Measurements from ENCODE around the gene CD37.
"Not testable (repeated sequence)": the region's sequence is repeated elsewhere in the genome, so short reads cannot be mapped to it uniquely, and the experiment has no call there.

Gene CD37

GRCh38 chr19:49315111-49315510 is 20.1 kb upstream of the CD37 start:
- H3K27me3 Mint-ChIP-seq = no peaks in the 10 kb centered on the region
- H3K4me3 Mint-ChIP-seq = no peak overlapping the region
- H3K36me3 Mint-ChIP-seq (ENCODE audit: insufficient read depth) = peaks cover 16% of the 10 kb centered on the region
- H3K4me1 Mint-ChIP-seq (ENCODE audit: low read depth in 2 of 2) = peaks cover 4 to 8% of the 10 kb centered on the region in 2 donors
- no peak for DNase-seq
- H3K9me3 Mint-ChIP-seq = no peaks in the 10 kb centered on the region
- H3K27ac Mint-ChIP-seq = peak overlapping the region in 1 of 2 donors; percentile 10
- no peak for ATAC-seq (replicated peaks)

- no peaks in the 10 kb centered on the region for H3K27me3 Mint-ChIP-seq
- H3K27ac Mint-ChIP-seq = no peak overlapping the region
- no peak for DNase-seq
- H3K36me3 Mint-ChIP-seq (ENCODE audit: insufficient read depth) = peaks cover 13% of the 10 kb centered on the region
- peaks cover 4 to 8% of the 10 kb centered on the region in 2 donors for H3K4me1 Mint-ChIP-seq (ENCODE audit: low read depth in 2 of 2)
- no peak overlapping the region for H3K4me3 Mint-ChIP-seq
- ATAC-seq (replicated peaks) = no peak
- H3K9me3 Mint-ChIP-seq = no peaks in the 10 kb centered on the region
Measured at GRCh38 chr19:49316284-49316683, 18.9 kb upstream of the CD37 start.

- ATAC-seq (replicated peaks) = no peak
- Mint-ChIP-seq H3K36me3 (ENCODE audit: insufficient read depth) (peaks cover 13% of the 10 kb centered on the region), H3K9me3 (no peaks in the 10 kb centered on the region), H3K27ac (no peak overlapping the region), H3K27me3 (no peaks in the 10 kb centered on the region), H3K4me1 (ENCODE audit: low read depth in 2 of 2) (peaks cover 4 to 8% of the 10 kb centered on the region in 2 donors), H3K4me3 (no peak overlapping the region)
- DNase-seq = no peak
Measured at GRCh38 chr19:49318296-49318695, 16.9 kb upstream of the CD37 start.

- H3K36me3 Mint-ChIP-seq (ENCODE audit: insufficient read depth) = peaks cover 7% of the 10 kb centered on the region
- H3K27me3 Mint-ChIP-seq = no peaks in the 10 kb centered on the region
- H3K9me3 Mint-ChIP-seq = no peaks in the 10 kb centered on the region
- H3K4me1 Mint-ChIP-seq (ENCODE audit: low read depth in 2 of 2) = peaks cover 13 to 21% of the 10 kb centered on the region in 2 donors
- peak within 1 kb of the TSS in 1 of 2 donors; percentile 28 for H3K27ac Mint-ChIP-seq
- ATAC-seq (replicated peaks) = no peak
- H3K4me3 Mint-ChIP-seq = no peak within 1 kb of the TSS
- DNase-seq = no peak
Measured at GRCh38 chr19:49324801-49325576, 10.2 kb upstream of the CD37 start, which contains the start of gene SLC6A16. Gene SLC6A16, minus strand, starts transcription at chr19:49325191. Its CDS starts 13,844 bp downstream, at chr19:49311347.

GRCh38 chr19:49325756-49326155 is 9.4 kb upstream of the CD37 start:
- not testable (repeated sequence) for ATAC-seq (replicated peaks); H3K36me3 Mint-ChIP-seq (ENCODE audit: insufficient read depth); H3K4me3 Mint-ChIP-seq; H3K9me3 Mint-ChIP-seq; H3K27me3 Mint-ChIP-seq; DNase-seq
- H3K4me1 Mint-ChIP-seq (ENCODE audit: low read depth in 2 of 2) = peaks cover 17 to 27% of the 10 kb centered on the region in 2 donors
- H3K27ac Mint-ChIP-seq = peak overlapping the region in 1 of 2 donors; percentile 28

GRCh38 chr19:49326165-49326704 is 9.0 kb upstream of the CD37 start:
- H3K27me3 Mint-ChIP-seq = no peaks in the 10 kb centered on the region
- ATAC-seq (replicated peaks) (no peak), DNase-seq (no peak)
- peaks cover 20 to 27% of the 10 kb centered on the region in 2 donors for H3K4me1 Mint-ChIP-seq (ENCODE audit: low read depth in 2 of 2)
- peaks cover 5% of the 10 kb centered on the region for H3K36me3 Mint-ChIP-seq (ENCODE audit: insufficient read depth)
- no peak overlapping the region for H3K27ac Mint-ChIP-seq
- H3K9me3 Mint-ChIP-seq = no peaks in the 10 kb centered on the region
- H3K4me3 Mint-ChIP-seq = no peak overlapping the region

- peak overlapping the region in 1 of 2 donors; percentile 27 for H3K27ac Mint-ChIP-seq
- peaks cover 30 to 40% of the 10 kb centered on the region in 2 donors for H3K4me1 Mint-ChIP-seq (ENCODE audit: low read depth in 2 of 2)
- H3K9me3 Mint-ChIP-seq = no peaks in the 10 kb centered on the region
- ATAC-seq (replicated peaks) (peak; percentile 49), DNase-seq (peak; percentile 26 to 34 (median 33))
- no peaks in the 10 kb centered on the region for H3K27me3 Mint-ChIP-seq
- no peak overlapping the region for H3K4me3 Mint-ChIP-seq
- peaks cover 5% of the 10 kb centered on the region for H3K36me3 Mint-ChIP-seq (ENCODE audit: insufficient read depth)
Measured at GRCh38 chr19:49327878-49328544, 7.2 kb upstream of the CD37 start.

GRCh38 chr19:49328741-49329140 is 6.5 kb upstream of the CD37 start:
- Mint-ChIP-seq H3K27me3 (no peaks in the 10 kb centered on the region), H3K27ac (no peak overlapping the region), H3K36me3 (ENCODE audit: insufficient read depth) (peaks cover 5% of the 10 kb centered on the region), H3K4me3 (no peak overlapping the region), H3K9me3 (no peaks in the 10 kb centered on the region), H3K4me1 (ENCODE audit: low read depth in 2 of 2) (peaks cover 37 to 43% of the 10 kb centered on the region in 2 donors)
- no peak for ATAC-seq (replicated peaks)
- DNase-seq = no peak

- H3K27me3 Mint-ChIP-seq; H3K36me3 Mint-ChIP-seq (ENCODE audit: insufficient read depth); H3K4me3 Mint-ChIP-seq; ATAC-seq (replicated peaks); DNase-seq; H3K9me3 Mint-ChIP-seq: not testable (repeated sequence)
- Mint-ChIP-seq H3K27ac (peak overlapping the region in 1 of 2 donors; percentile 28), H3K4me1 (ENCODE audit: low read depth in 2 of 2) (peaks cover 51 to 60% of the 10 kb centered on the region in 2 donors)
Measured at GRCh38 chr19:49331187-49331586, 4.0 kb upstream of the CD37 start.

GRCh38 chr19:49331616-49332055 is 3.6 kb upstream of the CD37 start:
- peaks cover 55 to 64% of the 10 kb centered on the region in 2 donors for H3K4me1 Mint-ChIP-seq (ENCODE audit: low read depth in 2 of 2)
- peak overlapping the region; percentile 28 to 83 for H3K27ac Mint-ChIP-seq
- H3K27me3 Mint-ChIP-seq = no peaks in the 10 kb centered on the region
- peaks cover 14% of the 10 kb centered on the region for H3K36me3 Mint-ChIP-seq (ENCODE audit: insufficient read depth)
- no peaks in the 10 kb centered on the region for H3K9me3 Mint-ChIP-seq
- DNase-seq (peak; percentile 38 to 48 (median 45)), ATAC-seq (replicated peaks) (peak; percentile 65)
- peak overlapping the region in 1 of 2 donors; percentile 19 for H3K4me3 Mint-ChIP-seq

- Mint-ChIP-seq H3K4me3 (peak overlapping the region; percentile 86 to 99), H3K36me3 (ENCODE audit: insufficient read depth) (peaks cover 23% of the 10 kb centered on the region), H3K27ac (peak overlapping the region; percentile 87 to 99), H3K4me1 (ENCODE audit: low read depth in 2 of 2) (peaks cover 59 to 71% of the 10 kb centered on the region in 2 donors)
- not testable (repeated sequence) for ATAC-seq (replicated peaks); DNase-seq; H3K27me3 Mint-ChIP-seq; H3K9me3 Mint-ChIP-seq
Measured at GRCh38 chr19:49332691-49333417, 2.4 kb upstream of the CD37 start.

GRCh38 chr19:49333418-49333805 is 1.8 kb upstream of the CD37 start:
- no peaks in the 10 kb centered on the region for H3K9me3 Mint-ChIP-seq
- no peak for DNase-seq
- peaks cover 26% of the 10 kb centered on the region for H3K36me3 Mint-ChIP-seq (ENCODE audit: insufficient read depth)
- no peaks in the 10 kb centered on the region for H3K27me3 Mint-ChIP-seq
- ATAC-seq (replicated peaks) = no peak
- peaks cover 58 to 70% of the 10 kb centered on the region in 2 donors for H3K4me1 Mint-ChIP-seq (ENCODE audit: low read depth in 2 of 2)
- H3K4me3 Mint-ChIP-seq = peak overlapping the region; percentile 86 to 99
- H3K27ac Mint-ChIP-seq = peak overlapping the region; percentile 87 to 99

GRCh38 chr19:49333811-49334288 is 1.4 kb upstream of the CD37 start:
- no peaks in the 10 kb centered on the region for H3K27me3 Mint-ChIP-seq
- H3K4me1 Mint-ChIP-seq (ENCODE audit: low read depth in 2 of 2) = peaks cover 61 to 74% of the 10 kb centered on the region in 2 donors
- no peaks in the 10 kb centered on the region for H3K9me3 Mint-ChIP-seq
- peak overlapping the region; percentile 87 to 99 for H3K27ac Mint-ChIP-seq
- H3K4me3 Mint-ChIP-seq = peak overlapping the region; percentile 86 to 99
- peak; percentile 67 for ATAC-seq (replicated peaks)
- H3K36me3 Mint-ChIP-seq (ENCODE audit: insufficient read depth) = peaks cover 30% of the 10 kb centered on the region
- DNase-seq = peak; percentile 41 to 59 (median 43)

Measured in effector memory CD8-positive, alpha-beta T cell (primary cell).